ENCODE results near the gene LDAH.

LDAH gene

GRCh38 chr2:20635113-20635510 is 187.8 kb downstream of the LDAH start:
- DNase-seq, result peak; percentile 28

DNA sequence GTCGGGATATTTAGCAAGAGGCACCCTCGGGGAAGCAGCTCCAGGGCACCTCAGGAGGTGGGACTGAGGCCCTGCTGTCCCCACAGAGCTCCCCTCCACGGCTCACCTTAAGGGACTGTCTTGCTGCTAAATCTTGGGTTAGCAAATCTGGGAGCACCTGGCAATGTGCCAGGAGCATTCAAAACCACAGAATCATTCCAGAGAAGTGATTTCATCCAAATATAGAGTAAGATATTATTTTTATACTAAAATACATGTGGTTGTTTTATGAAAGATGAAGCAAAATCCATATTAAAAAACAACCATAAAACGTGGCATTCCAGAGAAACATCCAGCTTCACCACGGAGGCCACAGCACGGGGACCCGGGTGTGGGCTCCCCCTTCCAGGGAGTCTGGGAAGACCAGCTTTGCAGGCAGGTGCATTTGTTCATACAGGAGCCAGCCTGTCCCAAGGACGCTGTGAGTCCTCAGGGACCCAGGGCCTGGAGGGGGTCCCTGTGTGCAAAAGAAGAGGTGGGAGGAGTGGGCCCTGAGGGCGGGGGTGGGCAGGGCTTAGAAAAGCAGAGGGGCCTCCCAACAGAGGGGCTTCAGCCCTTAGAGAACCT is 188.3 kb downstream of the LDAH start:
- DNase-seq, result no peak
